Stimulated activated CD4-positive, alpha-beta T cell treated with anti-CD3 and anti-CD28 coated beads, Interleukin-4, amount 100 ng/mL, for 24 hours (primary cell): Measurements from ENCODE around the gene ISG20.
A peak's percentile ranks its signal among the peaks of the same experiment; 100 is the strongest.

Experiments used
- DNase-seq: peaks from one replicate; pipeline ENCODE4 v3.0.0-alpha.2; 2020

The ISG20 gene

DNA sequence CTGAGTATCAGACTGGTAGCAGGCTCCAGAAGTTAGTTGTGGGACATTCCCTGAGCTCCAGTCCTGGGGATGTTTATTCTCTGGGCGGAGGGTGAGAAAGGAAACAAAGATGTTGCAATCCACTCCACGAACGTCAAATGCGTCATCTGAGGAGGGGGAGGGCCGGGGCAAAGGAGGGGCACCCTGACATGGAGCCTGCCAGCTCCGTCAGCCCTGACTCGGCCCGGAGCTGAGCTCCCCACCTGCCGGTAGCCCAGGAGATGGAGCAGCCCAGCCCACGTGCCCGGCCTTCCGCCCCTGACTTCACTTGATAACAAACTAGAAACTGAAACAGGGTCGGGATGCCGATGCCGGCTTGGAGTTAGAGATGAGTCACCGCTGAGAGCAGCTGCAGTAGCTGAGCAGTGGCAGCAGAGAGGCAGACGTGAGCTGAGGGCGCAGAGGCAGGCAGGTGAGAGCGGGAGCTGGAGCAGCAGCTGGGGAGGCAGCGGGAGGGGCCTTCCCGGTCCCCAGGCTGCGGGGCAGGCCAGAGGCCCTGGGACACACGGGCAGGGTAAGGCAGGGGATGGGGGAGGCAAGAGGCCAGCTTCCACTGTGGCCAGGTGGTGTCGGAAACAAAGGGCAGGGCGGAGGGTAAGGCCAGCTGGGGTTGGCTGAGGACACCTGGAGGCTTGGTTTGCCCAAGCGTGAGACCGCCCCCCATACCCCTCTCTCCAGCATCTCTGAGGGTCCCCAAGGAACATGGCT is at the start of gene ISG20:
TSS of gene ISG20 (plus strand) at position 391 of the 747 bp plus-strand sequence. CDS start at position 742, 351 bp downstream.
- DNase-seq = peak; percentile 95

GRCh38 chr15:88590759-88591158 is 48.1 kb upstream of the ISG20 start:
- DNase-seq = no peak

GRCh38 chr15:88591384-88591783 is 47.4 kb upstream of the ISG20 start:
- no peak for DNase-seq

DNA sequence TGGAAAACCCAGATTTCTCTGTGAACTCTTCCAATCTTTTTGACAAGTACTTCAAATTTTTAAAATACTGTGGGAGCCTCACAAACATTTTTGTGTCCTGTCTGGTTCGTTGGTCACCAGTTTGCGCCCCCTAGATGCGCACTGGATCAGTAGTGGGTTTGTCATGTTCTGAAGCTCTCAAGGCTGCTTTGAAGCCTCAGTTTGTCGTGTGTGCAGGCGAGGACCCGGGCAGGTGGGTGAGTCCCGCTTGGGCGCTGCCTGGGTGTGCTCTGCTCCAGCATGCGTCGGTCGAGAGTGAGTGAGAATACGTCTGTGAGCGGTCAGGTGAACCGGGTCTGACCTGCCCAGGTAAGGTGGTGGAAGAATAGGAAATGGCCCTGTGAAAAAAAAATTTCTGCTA is 34.9 kb upstream of the ISG20 start:
- DNase-seq = no peak

GRCh38 chr15:88604381-88605188 is 34.2 kb upstream of the ISG20 start:
- no peak for DNase-seq

DNA sequence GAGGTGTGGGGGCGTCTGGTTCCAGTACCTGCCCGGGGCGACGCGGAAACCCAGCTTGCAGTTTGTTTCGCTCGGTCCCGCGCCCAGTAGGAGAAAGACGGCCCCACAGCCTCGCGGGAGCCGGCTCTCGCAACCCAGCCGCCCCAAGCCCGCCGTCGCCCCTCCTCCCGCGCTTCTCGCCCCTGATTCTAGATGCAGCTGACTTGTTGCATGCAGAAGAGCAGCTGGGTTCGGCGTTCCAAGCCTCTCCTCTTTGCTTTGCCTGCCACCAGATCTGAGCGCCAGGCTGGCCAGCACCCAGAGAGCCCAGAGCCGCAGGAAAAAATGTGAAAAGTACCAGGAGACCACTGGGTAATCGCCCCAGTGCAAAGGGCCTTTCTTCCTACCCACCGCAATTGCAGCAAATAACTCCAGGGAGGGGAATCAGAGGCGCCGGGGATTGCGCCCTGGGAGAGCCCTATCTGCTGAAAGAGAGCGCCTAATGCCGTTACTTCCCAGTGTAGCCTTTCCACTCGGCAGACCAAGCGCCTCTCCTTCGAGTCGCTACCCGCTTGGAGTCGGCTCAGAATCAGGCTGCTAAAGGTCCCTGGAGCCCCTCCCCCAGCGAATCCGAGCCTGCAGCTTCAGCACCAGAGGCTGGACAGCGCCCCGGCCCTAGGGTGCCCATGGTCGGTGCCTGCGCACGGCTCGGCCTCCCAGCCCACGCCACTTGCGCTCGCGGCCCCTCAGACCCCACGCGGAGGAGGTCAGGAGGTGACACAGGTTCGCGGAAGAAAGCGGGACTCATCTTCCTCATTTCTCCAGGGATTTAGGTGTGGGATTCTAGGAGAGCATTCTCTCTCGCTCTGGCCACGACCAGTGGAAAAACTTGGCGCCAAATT is 33.4 kb upstream of the ISG20 start:
- peak; percentile 47 for DNase-seq

- no peak for DNase-seq
Observed at GRCh38 chr15:88606070-88606794, 32.6 kb upstream of the ISG20 start.

- DNase-seq = no peak
Observed at GRCh38 chr15:88607951-88608350, 30.9 kb upstream of the ISG20 start.

GRCh38 chr15:88608607-88609181 is 30.1 kb upstream of the ISG20 start:
- no peak for DNase-seq

GRCh38 chr15:88609344-88610090 is 29.3 kb upstream of the ISG20 start:
- no peak for DNase-seq

DNA sequence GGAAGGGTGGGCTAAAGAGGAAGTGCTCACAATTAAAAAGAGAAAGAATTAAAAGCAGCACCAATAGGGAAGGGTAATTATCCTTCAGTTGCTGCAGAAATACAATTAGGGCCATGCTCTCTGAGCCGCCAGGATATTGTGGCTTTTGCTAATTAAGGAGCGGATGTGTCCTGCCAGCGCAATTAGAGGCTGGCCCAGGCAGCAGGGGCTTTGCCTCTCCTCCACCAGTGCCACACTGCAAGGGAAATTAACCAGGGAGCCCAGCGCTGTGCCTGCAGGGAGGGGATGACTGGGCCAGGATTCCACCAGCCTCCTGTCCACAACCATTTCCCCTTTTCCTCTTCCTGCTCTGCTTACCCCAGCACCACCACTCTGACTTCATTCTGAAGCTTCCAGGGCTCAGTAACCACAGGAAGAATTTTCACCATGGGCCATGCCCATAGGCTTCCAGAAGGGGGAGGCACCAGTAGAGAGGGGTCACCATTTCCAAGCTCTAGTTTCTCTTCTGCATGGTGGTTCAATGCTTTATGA is 28.1 kb upstream of the ISG20 start:
- no peak for DNase-seq

- DNase-seq = no peak
Observed at GRCh38 chr15:88612186-88612796, 26.5 kb upstream of the ISG20 start.

DNA sequence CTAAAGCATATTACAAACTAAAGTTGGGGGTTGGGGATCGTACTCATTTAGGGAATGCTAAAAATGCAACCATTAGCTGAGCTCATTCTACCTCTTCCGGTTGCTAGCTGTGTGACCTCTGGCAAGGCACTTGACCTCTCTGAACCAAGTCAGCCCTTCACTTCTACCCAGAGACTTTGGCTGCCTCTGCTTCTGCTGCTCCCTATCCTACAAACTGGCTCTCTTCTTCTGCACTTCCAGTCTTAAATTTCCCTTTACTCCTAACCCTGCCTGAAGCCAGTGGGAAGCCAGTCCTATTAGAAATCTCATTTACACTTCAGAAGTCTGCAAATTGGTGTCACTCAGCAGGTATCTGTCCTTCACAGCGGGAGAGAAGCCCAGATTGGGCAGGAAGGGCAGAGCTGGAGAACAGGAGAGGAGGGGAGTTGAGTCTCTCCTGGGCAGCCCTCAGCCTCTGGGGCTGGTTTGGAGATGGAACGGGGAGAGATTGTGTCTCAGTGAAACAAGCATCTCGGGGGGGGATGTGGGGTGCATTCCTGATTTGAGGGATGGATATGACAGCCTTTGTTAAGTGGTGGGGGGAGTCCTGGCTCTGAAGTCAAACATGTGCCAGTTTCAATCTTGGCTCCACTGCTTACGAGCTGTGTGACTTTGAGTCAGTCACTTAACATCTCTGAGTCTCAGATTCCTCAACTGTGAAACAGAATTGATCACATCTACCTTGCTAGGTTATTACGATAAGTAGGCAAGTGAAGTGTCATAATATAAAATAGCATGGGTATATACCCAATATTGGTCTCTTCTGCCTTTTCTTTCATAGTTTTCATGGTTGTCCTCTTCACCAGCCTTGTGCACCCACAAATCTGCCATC is 25.5 kb upstream of the ISG20 start:
- DNase-seq = no peak

DNA sequence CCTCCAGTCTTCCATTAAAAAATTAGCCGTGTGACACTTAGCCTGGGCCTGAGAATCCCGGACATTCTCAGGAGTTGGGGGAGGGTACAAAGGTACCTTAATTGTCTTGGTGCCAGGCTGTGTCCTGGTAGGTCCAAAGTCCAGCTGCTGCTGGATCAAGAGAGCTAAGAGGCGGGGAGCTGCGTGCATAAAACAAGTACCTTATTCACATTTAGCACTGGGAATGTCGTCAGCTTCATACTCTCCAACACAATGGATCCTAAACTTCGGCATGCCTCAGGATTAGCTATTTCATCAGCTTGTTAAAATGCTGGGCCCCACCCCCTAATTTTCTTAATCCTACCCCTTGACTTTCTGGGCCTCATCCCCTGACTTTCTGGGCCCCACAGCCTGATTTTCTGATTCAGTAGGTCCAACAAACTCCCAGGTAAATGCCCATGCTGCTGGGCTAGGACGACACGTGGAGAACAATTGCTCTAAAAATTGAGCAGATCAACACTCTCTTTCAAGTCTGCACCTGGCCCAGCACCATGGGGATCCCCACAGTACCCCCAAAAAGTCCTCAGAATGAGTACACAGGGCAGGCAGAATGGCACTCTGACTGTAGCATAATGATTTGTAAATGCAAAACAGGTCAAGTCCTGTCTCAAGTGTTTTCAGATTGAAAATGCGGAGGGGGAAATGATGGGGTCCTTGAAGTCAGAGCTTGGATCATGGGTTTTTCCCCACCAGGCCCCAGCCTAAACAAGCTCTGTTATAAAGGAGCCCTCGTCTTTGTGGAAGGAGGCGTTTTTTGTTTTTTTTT is 23.3 kb upstream of the ISG20 start:
- no peak for DNase-seq

DNA sequence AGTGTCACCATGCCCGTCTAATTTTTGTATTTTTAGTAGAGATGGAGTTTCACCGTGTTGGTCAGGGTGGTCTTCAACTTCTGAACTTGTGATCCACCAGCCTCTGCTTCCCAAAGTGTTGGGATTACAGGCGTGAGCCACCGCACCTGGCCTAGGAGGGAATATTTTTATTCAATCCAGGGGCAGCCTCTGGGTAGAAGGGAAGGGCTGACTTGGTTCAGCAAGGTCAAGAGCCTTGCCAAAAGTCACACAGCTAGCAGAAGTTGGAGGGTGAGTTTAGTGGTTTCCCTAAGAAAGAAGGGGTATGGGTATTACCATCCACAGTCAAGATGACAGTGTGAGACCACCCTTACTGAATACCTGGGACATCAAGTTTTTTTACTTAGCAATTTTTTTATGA is 22.6 kb upstream of the ISG20 start:
- no peak for DNase-seq

DNA sequence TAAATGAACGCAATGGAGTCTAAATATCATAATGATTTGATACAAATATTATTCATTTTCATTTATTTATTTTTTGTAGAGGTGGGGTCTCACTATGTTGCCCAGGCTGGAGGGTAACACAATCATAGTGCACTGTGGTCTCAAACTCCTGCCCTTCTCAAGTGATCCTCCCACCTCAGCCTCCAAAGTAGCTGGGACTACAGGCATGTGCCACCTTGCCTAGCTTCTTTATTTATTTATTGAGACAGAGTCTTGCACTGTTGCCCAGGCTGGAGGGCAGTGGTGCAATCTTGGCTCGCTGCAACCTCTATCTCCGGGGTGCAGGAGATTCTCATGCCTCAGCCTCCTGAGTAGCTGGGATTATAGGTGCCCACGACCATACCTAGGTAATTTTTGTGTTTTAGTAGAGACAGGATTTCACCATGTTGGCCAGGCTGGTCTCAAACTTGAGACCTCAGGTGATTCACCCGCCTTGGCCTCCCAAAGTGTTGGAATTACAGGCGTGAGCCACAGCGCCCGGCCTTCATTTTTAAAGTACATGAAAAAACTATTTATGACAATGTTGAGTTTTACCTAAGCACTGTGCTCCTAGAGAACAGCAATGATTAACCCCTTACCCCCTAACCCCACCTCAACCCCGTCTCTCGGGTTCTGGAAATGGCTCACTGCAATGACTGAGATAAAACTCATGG is 21.6 kb upstream of the ISG20 start:
- DNase-seq = no peak

DNA sequence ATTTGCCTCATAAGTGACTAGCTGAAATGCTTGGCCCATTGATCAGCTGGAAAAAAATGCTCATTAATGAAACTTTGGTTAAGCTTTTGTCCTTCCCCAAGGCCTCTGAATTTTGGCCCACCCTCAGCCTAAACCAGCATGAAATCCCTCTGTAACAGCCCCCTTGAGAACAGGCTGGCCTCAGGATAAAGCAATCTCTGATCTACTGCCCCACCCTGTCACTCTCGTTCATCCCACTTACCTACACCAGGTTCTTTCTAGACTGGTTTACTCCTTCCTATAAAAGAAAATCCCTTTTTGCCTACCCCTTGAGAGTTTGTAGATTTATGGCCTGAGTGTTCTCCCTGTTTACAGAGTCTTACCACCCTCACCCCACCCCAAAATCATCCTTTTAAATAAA is 21.0 kb upstream of the ISG20 start:
- DNase-seq = no peak

DNA sequence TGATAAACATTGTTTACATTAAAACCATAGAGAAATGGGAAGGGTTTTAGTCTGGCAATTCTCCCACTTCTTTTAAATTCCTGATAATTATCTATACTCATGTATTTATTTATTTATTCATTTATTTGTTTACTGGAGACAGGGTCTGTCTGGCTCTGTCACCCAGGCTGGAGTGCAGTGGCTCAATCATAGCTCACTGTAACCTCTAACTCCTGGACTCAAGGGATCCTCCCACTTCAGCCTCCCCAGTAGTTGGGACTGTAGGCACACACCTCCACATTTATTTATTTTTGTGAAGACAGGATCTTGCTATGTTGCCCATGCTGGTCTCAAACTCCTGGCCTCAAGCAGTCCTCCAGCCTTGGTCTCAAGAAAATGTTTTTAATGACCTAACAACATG is 20.1 kb upstream of the ISG20 start:
- no peak for DNase-seq
